ENCODE data around the gene ANKRD55. TPM values are rescaled to one million over a fixed set of nuclear protein-coding genes. Genes with fewer than 3 reads are reported as not detected.

The ANKRD55 gene
- total and polyA plus RNA-seq, 2 of the 8 experiments (the other 6 are each of a cell fraction or from before 2014, with no cell fraction given): not detected

GRCh38 chr5:56251918-56252553, 18.9 kb upstream of the ANKRD55 start:
- no peak for DNase-seq (ENCODE audit: low read depth in 1 of 2, low spot score in 2 of 2)
- CTCF ChIA-PET (ENCODE audit: partially characterized antibody): interaction anchor here (0.9 kb wide), 1 partner anchor 12 kb away, joined by 3 read pairs; no protein-coding TSS in a partner anchor
- FAIRE-seq: no peak
- TF ChIP-seq GABPA (IDR thresholded peaks at IDR 0.05; ENCODE audit: borderline replicate concordance, insufficient read depth, low read length): no peak
- TF ChIP-seq, protein P1, sequence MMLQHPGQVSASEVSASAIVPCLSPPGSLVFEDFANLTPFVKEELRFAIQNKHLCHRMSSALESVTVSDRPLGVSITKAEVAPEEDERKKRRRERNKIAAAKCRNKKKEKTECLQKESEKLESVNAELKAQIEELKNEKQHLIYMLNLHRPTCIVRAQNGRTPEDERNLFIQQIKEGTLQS (IDR thresholded peaks at IDR 0.05; ENCODE audit: insufficient read depth, low read depth, low read length): no peak
- no peak for TF ChIP-seq CBX5 (IDR thresholded peaks at IDR 0.05; ENCODE audit: low read depth, low read length)
- TF ChIP-seq RBBP5 (IDR thresholded peaks at IDR 0.05; ENCODE audit: borderline replicate concordance, low read depth, low read length): no peak
- no peak for TF ChIP-seq EGR1 (IDR thresholded peaks at IDR 0.05; ENCODE audit: borderline replicate concordance, low read depth, low read length)
- TF ChIP-seq SP1 (IDR thresholded peaks at IDR 0.05; ENCODE audit: low read depth, low read length): no peak
- TF ChIP-seq TBP (IDR thresholded peaks at IDR 0.05; ENCODE audit: low read depth, low read length): no peak
- TF ChIP-seq HDAC2 (IDR thresholded peaks at IDR 0.05; ENCODE audit: borderline replicate concordance in 1 of 2, low read depth in 2 of 2, low read length in 2 of 2): no peak
- TF ChIP-seq EP300 (IDR thresholded peaks at IDR 0.05; ENCODE audit: borderline replicate concordance in 1 of 2, low read depth in 2 of 2, low read length in 2 of 2): no peak
- TF ChIP-seq TCF12 (IDR thresholded peaks at IDR 0.05; ENCODE audit: low read depth, low read length): no peak
- no peak for TF ChIP-seq CREB1 (IDR thresholded peaks at IDR 0.05)
- TF ChIP-seq PHF8 (conservative IDR thresholded peaks at IDR 0.05; ENCODE audit: low read depth, low read length): no peak
- TF ChIP-seq RXRA (IDR thresholded peaks at IDR 0.05; ENCODE audit: insufficient read depth, low read depth, low read length): no peak

More at GRCh38 chr5:56251918-56252553, 18.9 kb upstream of the ANKRD55 start:
- Histone ChIP-seq H3K23ac (ENCODE audit: insufficient read length) (no peak overlapping the region), H3K56ac (replicated peaks; ENCODE audit: insufficient read length, low read depth, low read length) (no peak overlapping the region), H3K4me3 (ENCODE audit: extremely low read depth in 1 of 4, insufficient read depth in 2 of 4, low read depth in 3 of 4, low read length in 4 of 4) (no peak overlapping the region), H2AK5ac (ENCODE audit: low read depth, low read length) (no peak overlapping the region), H4K20me1 (replicated peaks in 1 of 2; ENCODE audit: control insufficient read depth in 1 of 2, insufficient read depth in 2 of 2, low read length in 2 of 2) (no peaks in the 10 kb centered on the region), H2BK5ac (ENCODE audit: low read depth, low read length) (no peak overlapping the region), H3K23me2 (ENCODE audit: low read depth, low read length) (no peaks in the 10 kb centered on the region), H2BK120ac (replicated peaks; ENCODE audit: low read depth, low read length) (no peak overlapping the region), H3K18ac (ENCODE audit: extremely low read depth, low read length) (no peak overlapping the region), H3K14ac (ENCODE audit: insufficient read length) (no peak overlapping the region), H3K79me2 (ENCODE audit: control insufficient read depth in 1 of 2, insufficient read depth in 2 of 2, low read length in 2 of 2) (no peaks in the 10 kb centered on the region), H3K27me3 (replicated peaks in 1 of 4; ENCODE audit: control insufficient read depth in 3 of 4, extremely low read depth in 1 of 4, insufficient read depth in 3 of 4, low read length in 3 of 4) (no peaks in the 10 kb centered on the region), H3K4ac (replicated peaks; ENCODE audit: insufficient read length, low read depth, low read length) (no peak overlapping the region), H3K4me1 (replicated peaks in 1 of 4; ENCODE audit: control insufficient read depth in 3 of 4, insufficient read depth in 4 of 4, low read length in 3 of 4) (no peaks in the 10 kb centered on the region), H2BK15ac (ENCODE audit: low read length) (no peak overlapping the region), H4K91ac (replicated peaks; ENCODE audit: insufficient read length, low read length) (no peak overlapping the region), H3K36me3 (ENCODE audit: control insufficient read depth in 2 of 4, insufficient read depth in 4 of 4, low read length in 3 of 4) (no peaks in the 10 kb centered on the region), H3K27ac (ENCODE audit: low read depth, low read length) (no peak overlapping the region), H3K9me3 (ENCODE audit: insufficient read depth in 2 of 2, low read depth in 1 of 2, low read length in 1 of 2) (peaks cover 4 to 7% of the 10 kb centered on the region in 2 experiments; a peak in 2 of 4 replicates), H2BK12ac (ENCODE audit: low read depth, low read length) (no peak overlapping the region), H3K4me2 (ENCODE audit: insufficient read depth in 1 of 2, low read depth in 2 of 2, low read length in 2 of 2) (no peak overlapping the region), H2BK20ac (ENCODE audit: low read length) (no peak overlapping the region), H4K8ac (ENCODE audit: extremely low read depth, insufficient read depth, low read length) (no peak overlapping the region), H3K9ac (replicated peaks in 1 of 4; ENCODE audit: extremely low read depth in 1 of 4, low read depth in 3 of 4, low read length in 3 of 4) (no peak overlapping the region), H4K5ac (ENCODE audit: insufficient read length, low read depth, low read length) (no peak overlapping the region), H3K79me1 (ENCODE audit: low read depth, low read length) (no peaks in the 10 kb centered on the region), H2AFZ (ENCODE audit: low read length) (no peak overlapping the region)
- POLR2A ChIA-PET (ENCODE audit: partially characterized antibody): no interaction called here
- WGBS, 2 experiments (ENCODE audit: extremely low coverage in 1 of 2, insufficient coverage in 1 of 2, insufficient read length in 1 of 2, insufficient replicate concordance in 2 of 2, low coverage in 1 of 2, low lambda C conversion rate in 2 of 2, missing lambda C conversion rate in 1 of 2): 91% methylated on average over 4 of the region's 4 CpGs; no CpG with 5 or more reads in 1 of the 2 experiments
